ENCODE measurements around the gene ANXA9. TPM values are rescaled to one million over a fixed set of nuclear protein-coding genes. Genes with fewer than 3 reads are reported as not detected.

The ANXA9 gene
- total RNA-seq, 2 donors from 2014 or later, result 0.15 TPM; not detected in 1

GRCh38 chr1:151012684-151013471 lies 30.8 kb downstream of the ANXA9 start:
- H3K4me1 Mint-ChIP-seq, result peaks cover 25% of the 10 kb centered on the region
- H3K27me3 Mint-ChIP-seq, result no peaks in the 10 kb centered on the region
- H3K4me3 Mint-ChIP-seq, result no peak overlapping the region
- peak overlapping the region; percentile 51 for H3K27ac Mint-ChIP-seq
- ATAC-seq (no peak), DNase-seq (no peak)
- H3K9me3 ChIP-seq (ENCODE audit: control insufficient read depth, low read length, poor library complexity, severe bottlenecking), result no peaks in the 10 kb centered on the region
- H3K36me3 Mint-ChIP-seq (ENCODE audit: low read depth), result no peaks in the 10 kb centered on the region

GRCh38 chr1:151013518-151013917 lies 31.4 kb downstream of the ANXA9 start:
- H3K9me3 ChIP-seq (ENCODE audit: control insufficient read depth, low read length, poor library complexity, severe bottlenecking), result no peaks in the 10 kb centered on the region
- H3K4me1 Mint-ChIP-seq, result peaks cover 21% of the 10 kb centered on the region
- no peak for DNase-seq
- H3K4me3 Mint-ChIP-seq, result no peak overlapping the region
- H3K36me3 Mint-ChIP-seq (ENCODE audit: low read depth), result no peaks in the 10 kb centered on the region
- no peaks in the 10 kb centered on the region for H3K27me3 Mint-ChIP-seq
- ATAC-seq, result no peak
- no peak overlapping the region for H3K27ac Mint-ChIP-seq

GRCh38 chr1:151024540-151025146 lies 42.6 kb downstream of the ANXA9 start:
- peaks cover 10% of the 10 kb centered on the region for H3K4me1 Mint-ChIP-seq
- DNase-seq (peak; percentile 67 to 84 (median 70)), ATAC-seq (peak; percentile 99)
- H3K27me3 Mint-ChIP-seq, result no peaks in the 10 kb centered on the region
- no peak overlapping the region for H3K27ac Mint-ChIP-seq
- peaks cover 2% of the 10 kb centered on the region for H3K36me3 Mint-ChIP-seq (ENCODE audit: low read depth)
- no peaks in the 10 kb centered on the region for H3K9me3 ChIP-seq (ENCODE audit: control insufficient read depth, low read length, poor library complexity, severe bottlenecking)
- H3K4me3 Mint-ChIP-seq, result peak overlapping the region; percentile 52

GRCh38 chr1:151026460-151026859 lies 44.4 kb downstream of the ANXA9 start:
- ATAC-seq (no peak), DNase-seq (no peak)
- Mint-ChIP-seq H3K27ac (no peak overlapping the region), H3K36me3 (ENCODE audit: low read depth) (peaks cover 6% of the 10 kb centered on the region), H3K4me1 (peaks cover 13% of the 10 kb centered on the region), H3K27me3 (no peaks in the 10 kb centered on the region), H3K4me3 (no peak overlapping the region)
- H3K9me3 ChIP-seq (ENCODE audit: control insufficient read depth, low read length, poor library complexity, severe bottlenecking), result no peaks in the 10 kb centered on the region

GRCh38 chr1:151032164-151032563 lies 50.1 kb downstream of the ANXA9 start:
- no peaks in the 10 kb centered on the region for H3K9me3 ChIP-seq (ENCODE audit: control insufficient read depth, low read length, poor library complexity, severe bottlenecking)
- Mint-ChIP-seq H3K4me1 (peaks cover 19% of the 10 kb centered on the region), H3K27ac (no peak overlapping the region), H3K36me3 (ENCODE audit: low read depth) (peaks cover 7% of the 10 kb centered on the region), H3K27me3 (no peaks in the 10 kb centered on the region), H3K4me3 (no peak overlapping the region)
- no peak for DNase-seq
- ATAC-seq, result no peak

GRCh38 chr1:151035167-151035566 lies 53.1 kb downstream of the ANXA9 start:
- H3K9me3 ChIP-seq (ENCODE audit: control insufficient read depth, low read length, poor library complexity, severe bottlenecking), result no peaks in the 10 kb centered on the region
- DNase-seq (no peak), ATAC-seq (no peak)
- H3K4me3 Mint-ChIP-seq, result no peak overlapping the region
- H3K27me3 Mint-ChIP-seq, result no peaks in the 10 kb centered on the region
- H3K4me1 Mint-ChIP-seq, result peaks cover 25% of the 10 kb centered on the region
- peaks cover 7% of the 10 kb centered on the region for H3K36me3 Mint-ChIP-seq (ENCODE audit: low read depth)
- peak overlapping the region; percentile 16 for H3K27ac Mint-ChIP-seq

GRCh38 chr1:151036356-151036755 lies 54.3 kb downstream of the ANXA9 start, which contains the start of gene BNIPL:
Gene BNIPL, plus strand, starts transcription at chr1:151036586. Its CDS starts 140 bp downstream, at chr1:151036726.
- no peaks in the 10 kb centered on the region for H3K9me3 ChIP-seq (ENCODE audit: control insufficient read depth, low read length, poor library complexity, severe bottlenecking)
- H3K27me3 Mint-ChIP-seq, result no peaks in the 10 kb centered on the region
- H3K4me3 Mint-ChIP-seq, result no peak within 1 kb of the TSS
- DNase-seq (no peak), ATAC-seq (no peak)
- peak within 1 kb of the TSS; percentile 16 for H3K27ac Mint-ChIP-seq
- peaks cover 25% of the 10 kb centered on the region for H3K4me1 Mint-ChIP-seq
- peaks cover 4% of the 10 kb centered on the region for H3K36me3 Mint-ChIP-seq (ENCODE audit: low read depth)

GRCh38 chr1:151037032-151037431 lies 54.9 kb downstream of the ANXA9 start:
- no peaks in the 10 kb centered on the region for H3K9me3 ChIP-seq (ENCODE audit: control insufficient read depth, low read length, poor library complexity, severe bottlenecking)
- Mint-ChIP-seq H3K36me3 (ENCODE audit: low read depth) (peaks cover 2% of the 10 kb centered on the region), H3K27me3 (no peaks in the 10 kb centered on the region), H3K4me1 (peaks cover 22% of the 10 kb centered on the region), H3K27ac (no peak overlapping the region), H3K4me3 (no peak overlapping the region)
- DNase-seq (no peak), ATAC-seq (no peak)

GRCh38 chr1:151039521-151039920 lies 57.4 kb downstream of the ANXA9 start:
- ATAC-seq, result no peak
- H3K9me3 ChIP-seq (ENCODE audit: control insufficient read depth, low read length, poor library complexity, severe bottlenecking), result no peaks in the 10 kb centered on the region
- no peak for DNase-seq
- Mint-ChIP-seq H3K4me1 (peaks cover 36% of the 10 kb centered on the region), H3K36me3 (ENCODE audit: low read depth) (peaks cover 3% of the 10 kb centered on the region), H3K4me3 (peak overlapping the region; percentile 21), H3K27ac (peak overlapping the region; percentile 32), H3K27me3 (no peaks in the 10 kb centered on the region)

GRCh38 chr1:151043163-151043562 lies 61.1 kb downstream of the ANXA9 start:
- ATAC-seq (peak; percentile 23), DNase-seq (no peak)
- Mint-ChIP-seq H3K27me3 (no peaks in the 10 kb centered on the region), H3K4me3 (no peak overlapping the region), H3K4me1 (peaks cover 40% of the 10 kb centered on the region), H3K27ac (peak overlapping the region; percentile 67), H3K36me3 (ENCODE audit: low read depth) (peaks cover 3% of the 10 kb centered on the region)
- H3K9me3 ChIP-seq (ENCODE audit: control insufficient read depth, low read length, poor library complexity, severe bottlenecking), result no peaks in the 10 kb centered on the region

Other genes with a start within 250 kb of the ANXA9 start
- 100 to 1,000 TPM; 103 to 139 TPM for gene CTSS, start 216.5 kb upstream of the ANXA9 start, total RNA-seq
- 10 to 100 TPM in 1 of 2 donors, 1 to 10 TPM in 1; 8.7 to 10.4 TPM for gene CTSK, start 174.0 kb upstream of the ANXA9 start, total RNA-seq
- gene ARNT, start 105.7 kb upstream of the ANXA9 start, total RNA-seq, result 10 to 100 TPM; 27.3 to 32.3 TPM
- not detected for gene CTXND2, start 95.2 kb upstream of the ANXA9 start, total RNA-seq
- gene SETDB1, start 55.9 kb upstream of the ANXA9 start, total RNA-seq, result 10 to 100 TPM; 44.0 to 51.0 TPM
- gene CERS2, start 7.5 kb upstream of the ANXA9 start, total RNA-seq, result 100 to 1,000 TPM; 108 to 142 TPM
- 10 to 100 TPM; 19.0 to 31.6 TPM for gene MINDY1, start 24.6 kb downstream of the ANXA9 start, total RNA-seq
- gene PRUNE1, start 26.2 kb downstream of the ANXA9 start, total RNA-seq, result 10 to 100 TPM; 15.8 to 30.0 TPM
- under 1 TPM; 0.42 to 0.57 TPM for gene BNIPL, start 54.3 kb downstream of the ANXA9 start, total RNA-seq
- under 1 TPM; 0.47 to 0.52 TPM for gene C1orf56, start 65.5 kb downstream of the ANXA9 start, total RNA-seq
- gene CDC42SE1, start 77.3 kb downstream of the ANXA9 start, total RNA-seq, result 100 to 1,000 TPM; 375 to 433 TPM
- 1 to 10 TPM; 4.0 to 5.0 TPM for gene MLLT11, start 78.1 kb downstream of the ANXA9 start, total RNA-seq
- gene GABPB2, start 88.5 kb downstream of the ANXA9 start, total RNA-seq, result 10 to 100 TPM in 1 of 2 donors, 1 to 10 TPM in 1; 9.9 to 25.5 TPM
- 10 to 100 TPM in 1 of 2 donors, 1 to 10 TPM in 1; 9.5 to 11.3 TPM for gene SEMA6C, start 164.3 kb downstream of the ANXA9 start, total RNA-seq
- gene TNFAIP8L2, start 174.4 kb downstream of the ANXA9 start, total RNA-seq, result 1 to 10 TPM; 3.6 to 5.4 TPM
- gene LYSMD1, start 183.6 kb downstream of the ANXA9 start, total RNA-seq, result under 1 TPM; 0.39 to 0.70 TPM
- gene SCNM1, start 183.9 kb downstream of the ANXA9 start, total RNA-seq, result 10 to 100 TPM; 33.7 to 37.8 TPM
- gene TMOD4, start 193.7 kb downstream of the ANXA9 start, total RNA-seq, result 1 to 10 TPM; 1.0 to 3.0 TPM
- 10 to 100 TPM; 27.4 to 33.2 TPM for gene VPS72, start 207.9 kb downstream of the ANXA9 start, total RNA-seq
- gene PIP5K1A, start 216.3 kb downstream of the ANXA9 start, total RNA-seq, result 10 to 100 TPM; 41.6 to 43.3 TPM